Measurements from ENCODE around the gene ARMC3.
"Not testable (repeated sequence)": the region's sequence is repeated elsewhere in the genome, so short reads cannot be mapped to it uniquely, and the experiment has no call there.

DNA sequence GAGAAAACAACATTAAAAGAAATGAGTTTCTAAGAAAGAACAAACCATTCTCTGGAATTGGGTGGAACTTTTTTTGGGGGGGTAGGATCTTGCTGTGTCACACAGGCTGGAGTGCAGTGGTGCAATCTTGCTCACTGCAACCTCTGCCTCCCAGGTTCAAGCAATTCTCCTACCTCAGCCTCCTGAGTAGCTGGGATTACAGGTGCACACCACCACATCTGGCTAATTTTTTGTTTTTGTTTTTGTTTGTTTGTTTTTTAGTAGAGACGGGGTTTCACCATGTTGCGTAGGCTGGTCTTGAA is 136.9 kb downstream of the ARMC3 start:
- TF ChIP-seq, protein P1, sequence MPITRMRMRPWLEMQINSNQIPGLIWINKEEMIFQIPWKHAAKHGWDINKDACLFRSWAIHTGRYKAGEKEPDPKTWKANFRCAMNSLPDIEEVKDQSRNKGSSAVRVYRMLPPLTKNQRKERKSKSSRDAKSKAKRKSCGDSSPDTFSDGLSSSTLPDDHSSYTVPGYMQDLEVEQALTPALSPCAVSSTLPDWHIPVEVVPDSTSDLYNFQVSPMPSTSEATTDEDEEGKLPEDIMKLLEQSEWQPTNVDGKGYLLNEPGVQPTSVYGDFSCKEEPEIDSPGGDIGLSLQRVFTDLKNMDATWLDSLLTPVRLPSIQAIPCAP (CRISPR knock-in tag; IDR thresholded peaks at IDR 0.05; ENCODE audit: borderline replicate concordance) = not testable (repeated sequence)
- TF ChIP-seq, protein P2, sequence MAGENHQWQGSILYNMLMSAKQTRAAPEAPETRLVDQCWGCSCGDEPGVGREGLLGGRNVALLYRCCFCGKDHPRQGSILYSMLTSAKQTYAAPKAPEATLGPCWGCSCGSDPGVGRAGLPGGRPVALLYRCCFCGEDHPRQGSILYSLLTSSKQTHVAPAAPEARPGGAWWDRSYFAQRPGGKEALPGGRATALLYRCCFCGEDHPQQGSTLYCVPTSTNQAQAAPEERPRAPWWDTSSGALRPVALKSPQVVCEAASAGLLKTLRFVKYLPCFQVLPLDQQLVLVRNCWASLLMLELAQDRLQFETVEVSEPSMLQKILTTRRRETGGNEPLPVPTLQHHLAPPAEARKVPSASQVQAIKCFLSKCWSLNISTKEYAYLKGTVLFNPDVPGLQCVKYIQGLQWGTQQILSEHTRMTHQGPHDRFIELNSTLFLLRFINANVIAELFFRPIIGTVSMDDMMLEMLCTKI (IDR thresholded peaks at IDR 0.05; ENCODE audit: partially characterized antibody) = not testable (repeated sequence)
- not testable (repeated sequence) for TF ChIP-seq SP2 (IDR thresholded peaks at IDR 0.05; ENCODE audit: extremely low read depth, low read depth, low read length, poor library complexity, severe bottlenecking); CHD1 (IDR thresholded peaks at IDR 0.05; ENCODE audit: low read length)

Measured in K562 (cell line).